Trophoblast cell (in vitro differentiated cells and primary cell): ENCODE measurements around the gene STAB2.

Source experiments
- DNase-seq, 2 donors: peaks; one replicate each; pipeline ENCODE4 v3.0.0-alpha.2; 2016
- H2AFZ ChIP-seq: 2 replicates; pipeline ENCODE4 v1.6.1; 2013; ENCODE audit warnings: low read length, moderate library complexity, mild to moderate bottlenecking; ENCODE audit not compliant: insufficient read depth, poor library complexity
- H2AK5ac ChIP-seq: 2 replicates; pipeline ENCODE4 v1.6.1; 2013; ENCODE audit warnings: mild to moderate bottlenecking, low read length
- H2BK120ac ChIP-seq: 2 replicates; pipeline ENCODE4 v1.6.1; 2013; ENCODE audit warnings: low read length, mild to moderate bottlenecking, moderate library complexity; ENCODE audit not compliant: insufficient read depth, poor library complexity
- H2BK12ac ChIP-seq: 2 replicates; pipeline ENCODE4 v1.6.1; 2013; ENCODE audit warnings: mild to moderate bottlenecking, low read length, moderate library complexity
- H2BK5ac ChIP-seq: 2 replicates; pipeline ENCODE4 v1.6.1; 2013; ENCODE audit warnings: low read length, low read depth, moderate library complexity, mild to moderate bottlenecking; ENCODE audit not compliant: poor library complexity
- H3K14ac ChIP-seq: 2 replicates; pipeline ENCODE4 v1.6.1; 2013; ENCODE audit warnings: mild to moderate bottlenecking, low read length
- H3K18ac ChIP-seq: 2 replicates; pipeline ENCODE4 v1.6.1; 2013; ENCODE audit warnings: mild to moderate bottlenecking, low read length
- H3K23ac ChIP-seq: 2 replicates; pipeline ENCODE4 v1.6.1; 2013; ENCODE audit warnings: low read length
- H3K27ac ChIP-seq: 2 replicates; pipeline ENCODE4 v1.5.1; 2013; ENCODE audit warnings: low read depth, mild to moderate bottlenecking, inconsistent platforms, low read length, moderate library complexity
- H3K27me3 ChIP-seq: 2 replicates; pipeline ENCODE4 v1.6.1; 2013; ENCODE audit warnings: inconsistent platforms, mild to moderate bottlenecking, low read length, moderate library complexity; ENCODE audit not compliant: insufficient read depth
- H3K36me3 ChIP-seq, 2 experiments: 1 replicate in 1 of 2; 2 replicates in 1 of 2; pipeline ENCODE4 v1.6.1; 2013; ENCODE audit warnings: low read length in 2 of 2, mild to moderate bottlenecking in 2 of 2, moderate library complexity in 1 of 2; ENCODE audit not compliant: insufficient read depth in 2 of 2, control insufficient read depth in 1 of 2
- H3K4ac ChIP-seq: 2 replicates; pipeline ENCODE4 v1.6.1; 2013; ENCODE audit warnings: low read depth, mild to moderate bottlenecking, low read length, moderate library complexity
- H3K4me1 ChIP-seq, 2 experiments: 1 replicate in 1 of 2; 2 replicates in 1 of 2; pipeline ENCODE4 v1.6.1; 2013; ENCODE audit warnings: low read length in 2 of 2, mild to moderate bottlenecking in 2 of 2, moderate library complexity in 1 of 2; ENCODE audit not compliant: insufficient read depth in 2 of 2, control insufficient read depth in 1 of 2
- H3K4me2 ChIP-seq: 2 replicates; pipeline ENCODE4 v1.6.1; 2013; ENCODE audit warnings: inconsistent platforms, mild to moderate bottlenecking, low read length, moderate library complexity
- H3K4me3 ChIP-seq: 2 replicates; pipeline ENCODE4 v1.5.1; 2013; ENCODE audit warnings: mild to moderate bottlenecking, low read depth, low read length, inconsistent platforms
- H3K79me1 ChIP-seq: one replicate; pipeline ENCODE4 v1.6.1; 2013; ENCODE audit warnings: low read length
- H3K79me2 ChIP-seq: 2 replicates; pipeline ENCODE4 v1.6.1; 2013; ENCODE audit warnings: low read length, mild to moderate bottlenecking; ENCODE audit not compliant: control insufficient read depth, insufficient read depth, poor library complexity
- H3K9ac ChIP-seq: 2 replicates; pipeline ENCODE4 v1.6.1; 2013; ENCODE audit warnings: mild to moderate bottlenecking, low read length
- H3K9me3 ChIP-seq: 2 replicates; pipeline ENCODE4 v1.6.1; 2013; ENCODE audit warnings: low read depth, mild to moderate bottlenecking, control low read depth, inconsistent platforms, low read length; ENCODE audit not compliant: insufficient read depth
- H4K12ac ChIP-seq: 2 replicates; pipeline ENCODE4 v1.6.1; 2013; ENCODE audit warnings: low read depth, mild to moderate bottlenecking, low read length, moderate library complexity
- H4K8ac ChIP-seq: 2 replicates; pipeline ENCODE4 v1.6.1; 2013; ENCODE audit warnings: low read depth, mild to moderate bottlenecking, low read length, moderate library complexity
- H4K91ac ChIP-seq: one replicate; pipeline ENCODE4 v1.6.1; 2013; ENCODE audit warnings: low read depth, mild to moderate bottlenecking, low read length, moderate library complexity
- WGBS: extraction: QIAGEN DNeasy Blood & Tissue Kit; methylation state at CpG from one replicate; pipeline ENCODE4 v1.1.7; 2013; ENCODE audit warnings: missing lambda C conversion rate; ENCODE audit not compliant: insufficient read length, insufficient coverage; ENCODE audit errors: extremely low coverage; 5-methylcytosine and 5-hydroxymethylcytosine counted together

STAB2 gene

GRCh38 chr12:103780992-103781391, 193.9 kb downstream of the STAB2 start:
- H3K4ac ChIP-seq, result no peak overlapping the region
- H3K4me1 ChIP-seq, result peaks cover 13 to 17% of the 10 kb centered on the region in 2 experiments
- DNase-seq, result no peak
- peak overlapping the region; percentile 25 for H4K91ac ChIP-seq
- peak overlapping the region; percentile 39 for H3K14ac ChIP-seq
- no peak overlapping the region for H2AFZ ChIP-seq
- H3K23ac ChIP-seq, result no peak overlapping the region
- peaks cover 13 to 16% of the 10 kb centered on the region in 2 experiments for H3K36me3 ChIP-seq
- no peak overlapping the region for H3K9ac ChIP-seq
- no peak overlapping the region for H3K4me3 ChIP-seq
- H3K27me3 ChIP-seq, result no peaks in the 10 kb centered on the region
- peaks cover 13% of the 10 kb centered on the region for H3K79me1 ChIP-seq
- H3K4me2 ChIP-seq, result no peak overlapping the region
- no peak overlapping the region for H4K12ac ChIP-seq
- H3K9me3 ChIP-seq, result no peaks in the 10 kb centered on the region
- H3K79me2 ChIP-seq, result peaks cover 3% of the 10 kb centered on the region
- H2BK12ac ChIP-seq, result peak overlapping the region; percentile 21
- H3K27ac ChIP-seq, result no peak overlapping the region
- no peak overlapping the region for H4K8ac ChIP-seq
- H2BK120ac ChIP-seq, result peak overlapping the region; percentile 44
- peak overlapping the region; percentile 5 for H3K18ac ChIP-seq
- H2BK5ac ChIP-seq, result no peak overlapping the region
- no CpG with 5 or more reads among the region's 3 CpGs for WGBS
- no peak overlapping the region for H2AK5ac ChIP-seq

DNA sequence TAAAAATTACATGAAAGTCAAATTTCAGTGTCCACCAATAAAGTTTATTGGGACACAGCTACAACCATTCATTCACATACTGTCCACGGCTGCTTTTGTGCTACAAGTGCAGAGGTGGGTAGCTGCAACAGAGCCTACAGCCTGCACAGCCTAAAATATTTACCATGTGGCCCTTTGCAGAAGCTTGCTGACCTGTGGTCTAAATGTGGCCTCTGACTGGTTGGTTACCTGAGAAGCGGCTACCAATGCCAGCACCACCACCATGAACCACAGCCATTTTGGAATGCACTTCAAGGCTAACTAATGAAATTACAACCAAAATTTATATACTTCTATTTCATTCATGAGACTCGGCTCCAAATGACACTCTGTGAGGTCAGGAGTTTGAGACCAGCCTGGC, 195.3 kb downstream of the STAB2 start:
- H3K79me2 ChIP-seq, result peaks cover 3% of the 10 kb centered on the region
- no peak overlapping the region for H3K4me2 ChIP-seq
- no peak overlapping the region for H3K23ac ChIP-seq
- H3K9ac ChIP-seq, result no peak overlapping the region
- no peaks in the 10 kb centered on the region for H3K27me3 ChIP-seq
- no peak overlapping the region for H4K91ac ChIP-seq
- no peak overlapping the region for H2AK5ac ChIP-seq
- no peak overlapping the region for H2AFZ ChIP-seq
- H2BK120ac ChIP-seq, result no peak overlapping the region
- H3K4me3 ChIP-seq, result no peak overlapping the region
- H3K27ac ChIP-seq, result no peak overlapping the region
- H3K4ac ChIP-seq, result no peak overlapping the region
- H3K79me1 ChIP-seq, result peaks cover 14% of the 10 kb centered on the region
- no peak overlapping the region for H2BK12ac ChIP-seq
- H4K8ac ChIP-seq, result no peak overlapping the region
- peaks cover 8 to 10% of the 10 kb centered on the region in 2 experiments for H3K36me3 ChIP-seq
- peaks cover 13 to 17% of the 10 kb centered on the region in 2 experiments for H3K4me1 ChIP-seq
- WGBS, result no CpG with 5 or more reads among the region's 3 CpGs
- no peak overlapping the region for H4K12ac ChIP-seq
- H2BK5ac ChIP-seq, result no peak overlapping the region
- no peak overlapping the region for H3K14ac ChIP-seq
- no peaks in the 10 kb centered on the region for H3K9me3 ChIP-seq
- DNase-seq, result peak in 1 of 2 donors; percentile 34
- no peak overlapping the region for H3K18ac ChIP-seq

DNA sequence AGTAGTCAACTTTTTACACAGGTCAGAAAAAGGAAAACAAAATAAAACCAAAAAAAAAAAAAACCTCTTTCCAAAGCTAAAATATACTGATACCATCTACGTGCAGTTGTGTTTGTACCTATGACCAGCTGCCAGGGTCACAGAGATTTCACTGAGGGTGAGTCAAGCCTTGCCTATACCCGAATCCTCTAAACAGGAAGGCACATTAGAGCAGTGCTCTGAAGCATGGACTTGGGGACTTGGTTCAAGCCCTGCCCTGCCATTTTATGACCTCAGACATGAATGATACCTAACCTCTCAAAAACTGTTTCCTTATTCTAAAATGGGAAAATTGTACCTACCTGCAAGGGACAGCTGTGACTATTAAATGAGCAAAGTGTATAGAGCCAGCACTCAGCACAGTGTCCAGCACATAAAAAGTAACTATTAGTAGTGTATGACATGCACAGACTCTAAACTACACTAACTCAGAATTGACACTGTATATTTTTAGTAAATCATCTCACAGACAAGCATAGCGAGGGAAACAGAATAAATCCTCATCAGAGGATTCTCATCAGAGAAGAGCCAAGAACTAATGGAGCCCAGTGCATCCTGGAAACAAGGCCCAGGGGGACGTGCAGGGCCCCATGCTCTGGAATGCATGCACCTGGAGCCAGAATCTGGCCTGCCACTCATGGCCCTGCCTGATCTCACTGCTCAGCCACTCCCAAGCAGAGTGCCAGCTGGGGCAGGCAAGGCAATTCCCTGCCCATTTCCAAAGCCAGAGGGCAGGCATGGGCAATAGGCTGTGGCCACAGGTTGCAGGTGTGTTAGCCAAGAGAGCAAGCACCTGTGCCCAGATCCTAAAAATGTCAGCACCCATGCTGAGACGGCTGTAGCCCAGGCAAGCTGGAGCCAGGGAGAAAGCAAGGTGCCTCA, 196.9 kb downstream of the STAB2 start:
- H3K4me1 ChIP-seq, result peaks cover 13 to 17% of the 10 kb centered on the region in 2 experiments
- H2BK12ac ChIP-seq, result peak overlapping the region; percentile 32
- H3K79me1 ChIP-seq, result peaks cover 14% of the 10 kb centered on the region
- peak overlapping the region; percentile 57 for H2BK120ac ChIP-seq
- no peak overlapping the region for H3K4me2 ChIP-seq
- peak overlapping the region; percentile 44 for H3K14ac ChIP-seq
- H3K36me3 ChIP-seq, result peaks cover 6% of the 10 kb centered on the region in 2 experiments
- H3K23ac ChIP-seq, result no peak overlapping the region
- peak overlapping the region; percentile 80 for H2AK5ac ChIP-seq
- peak overlapping the region; percentile 38 for H3K18ac ChIP-seq
- peak overlapping the region; percentile 17 for H2AFZ ChIP-seq
- H2BK5ac ChIP-seq, result peak overlapping the region; percentile 31
- H3K9me3 ChIP-seq, result no peaks in the 10 kb centered on the region
- H4K8ac ChIP-seq, result peak overlapping the region; percentile 15
- H3K79me2 ChIP-seq, result peaks cover 3% of the 10 kb centered on the region
- no CpG with 5 or more reads among the region's 5 CpGs for WGBS
- no peak overlapping the region for H3K4ac ChIP-seq
- no peak overlapping the region for H4K12ac ChIP-seq
- H3K9ac ChIP-seq, result no peak overlapping the region
- no peaks in the 10 kb centered on the region for H3K27me3 ChIP-seq
- peak overlapping the region; percentile 65 for H4K91ac ChIP-seq
- peak overlapping the region; percentile 10 for H3K4me3 ChIP-seq
- DNase-seq, result peak in 1 of 2 donors; percentile 41
- no peak overlapping the region for H3K27ac ChIP-seq

DNA sequence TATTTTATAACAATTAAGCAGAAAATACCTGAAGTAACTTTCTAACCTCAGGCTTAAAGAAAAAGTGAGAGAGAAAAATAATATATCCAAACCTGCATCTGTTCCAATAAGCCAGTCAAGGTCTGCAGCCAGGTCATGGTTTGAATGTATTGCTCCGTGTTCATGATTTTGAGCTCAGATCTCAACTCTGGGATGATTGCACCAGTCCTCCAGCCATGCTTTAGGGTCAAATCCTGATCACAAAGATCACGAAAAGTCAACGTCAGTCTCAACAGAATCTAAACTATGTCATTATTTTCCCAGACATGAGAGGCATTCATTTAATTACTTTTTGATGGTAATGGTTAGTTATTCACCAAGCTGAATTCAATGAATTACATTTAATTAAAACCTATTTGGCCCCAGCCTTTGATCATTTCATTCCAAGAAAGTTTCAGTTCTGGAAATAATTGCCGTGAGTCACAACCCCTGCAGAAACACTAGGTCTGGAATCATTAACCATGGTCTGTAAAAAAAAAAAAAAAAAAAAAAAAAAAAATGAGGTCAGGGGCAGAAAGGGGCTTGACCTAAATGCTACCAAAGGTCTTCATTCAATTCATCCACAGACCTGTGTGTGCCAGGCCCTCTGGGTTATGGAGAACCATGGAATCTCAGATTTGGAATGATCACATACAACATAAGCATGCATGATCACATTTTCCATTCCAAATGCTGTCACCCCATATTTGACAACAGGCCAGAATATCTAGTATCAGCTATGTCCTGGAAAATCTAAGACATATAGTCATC, 198.4 kb downstream of the STAB2 start:
- peak; percentile 23 to 64 for DNase-seq
- WGBS, result no CpG with 5 or more reads among the region's 4 CpGs
- Histone ChIP-seq H3K18ac (no peak overlapping the region), H2BK5ac (no peak overlapping the region), H3K4me3 (no peak overlapping the region), H4K8ac (no peak overlapping the region), H3K23ac (no peak overlapping the region), H3K4ac (no peak overlapping the region), H2AFZ (no peak overlapping the region), H3K27ac (no peak overlapping the region), H3K4me1 (peaks cover 8 to 10% of the 10 kb centered on the region in 2 experiments), H2BK120ac (no peak overlapping the region), H3K4me2 (no peak overlapping the region), H3K79me2 (peaks cover 3% of the 10 kb centered on the region), H2AK5ac (no peak overlapping the region), H3K79me1 (peaks cover 12% of the 10 kb centered on the region), H3K36me3 (peaks cover 6% of the 10 kb centered on the region in 2 experiments), H4K91ac (no peak overlapping the region), H2BK12ac (no peak overlapping the region), H4K12ac (no peak overlapping the region), H3K14ac (no peak overlapping the region), H3K9me3 (no peaks in the 10 kb centered on the region), H3K9ac (no peak overlapping the region), H3K27me3 (no peaks in the 10 kb centered on the region)
